ENCODE measurements around the gene GNPTG.

DNA sequence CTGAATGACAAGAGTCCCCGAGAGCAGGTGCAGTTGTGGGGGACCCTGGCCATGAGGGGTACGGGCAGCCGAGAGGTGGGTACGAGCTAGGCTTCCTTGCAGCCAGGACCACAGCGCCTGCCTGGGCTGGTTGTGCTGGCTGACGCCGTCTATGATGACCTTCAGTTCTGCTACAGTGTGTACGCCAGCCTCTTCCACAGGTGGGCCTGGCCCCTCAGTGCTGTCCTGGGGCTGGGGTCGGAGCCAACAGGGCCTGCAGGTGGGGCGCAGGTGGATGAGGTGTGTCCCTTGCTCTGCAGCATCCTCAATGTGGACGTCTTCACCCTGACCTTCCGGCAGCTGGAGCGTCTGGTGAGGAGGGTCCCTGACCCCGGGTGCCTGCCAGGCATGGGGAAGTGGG, 7.2 kb upstream of the GNPTG start:
- TF ChIP-seq, protein P1, sequence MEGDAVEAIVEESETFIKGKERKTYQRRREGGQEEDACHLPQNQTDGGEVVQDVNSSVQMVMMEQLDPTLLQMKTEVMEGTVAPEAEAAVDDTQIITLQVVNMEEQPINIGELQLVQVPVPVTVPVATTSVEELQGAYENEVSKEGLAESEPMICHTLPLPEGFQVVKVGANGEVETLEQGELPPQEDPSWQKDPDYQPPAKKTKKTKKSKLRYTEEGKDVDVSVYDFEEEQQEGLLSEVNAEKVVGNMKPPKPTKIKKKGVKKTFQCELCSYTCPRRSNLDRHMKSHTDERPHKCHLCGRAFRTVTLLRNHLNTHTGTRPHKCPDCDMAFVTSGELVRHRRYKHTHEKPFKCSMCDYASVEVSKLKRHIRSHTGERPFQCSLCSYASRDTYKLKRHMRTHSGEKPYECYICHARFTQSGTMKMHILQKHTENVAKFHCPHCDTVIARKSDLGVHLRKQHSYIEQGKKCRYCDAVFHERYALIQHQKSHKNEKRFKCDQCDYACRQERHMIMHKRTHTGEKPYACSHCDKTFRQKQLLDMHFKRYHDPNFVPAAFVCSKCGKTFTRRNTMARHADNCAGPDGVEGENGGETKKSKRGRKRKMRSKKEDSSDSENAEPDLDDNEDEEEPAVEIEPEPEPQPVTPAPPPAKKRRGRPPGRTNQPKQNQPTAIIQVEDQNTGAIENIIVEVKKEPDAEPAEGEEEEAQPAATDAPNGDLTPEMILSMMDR (conservative IDR thresholded peaks at IDR 0.05; ENCODE audit: low read depth, low read length) = no peak
- no peak for TF ChIP-seq EZH2 (IDR thresholded peaks at IDR 0.05; ENCODE audit: borderline replicate concordance, low read depth, low read length, poor library complexity, severe bottlenecking)
